Limb (tissue), 2 donors: ENCODE data around the gene ZSCAN20.

Source experiments
- DNase-seq, 2 donors: peaks; one replicate each; pipeline ENCODE4 v3.0.0-alpha.2; 2016; ENCODE audit errors: extremely low spot score in 2 of 2

ZSCAN20 gene

DNA sequence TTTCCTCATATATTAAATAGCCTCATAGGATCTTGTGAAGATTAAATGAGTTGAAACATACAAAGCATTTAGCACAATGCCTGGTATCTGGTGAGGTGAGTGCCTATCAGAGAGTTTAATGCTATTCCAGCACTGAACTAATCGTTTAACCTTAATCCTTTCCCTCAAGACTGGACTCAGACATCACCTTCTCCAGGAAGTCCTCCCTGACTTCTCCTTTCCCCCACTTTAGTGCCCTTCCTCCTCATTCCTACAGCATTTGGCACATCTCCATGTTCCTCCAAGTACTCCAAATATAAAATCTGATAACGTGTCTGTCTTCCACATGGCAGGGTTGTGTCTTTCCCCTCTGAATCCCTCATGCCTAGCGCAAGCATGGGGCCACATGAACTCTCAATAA lies 59.8 kb downstream of the ZSCAN20 start:
- no peak for DNase-seq

DNA sequence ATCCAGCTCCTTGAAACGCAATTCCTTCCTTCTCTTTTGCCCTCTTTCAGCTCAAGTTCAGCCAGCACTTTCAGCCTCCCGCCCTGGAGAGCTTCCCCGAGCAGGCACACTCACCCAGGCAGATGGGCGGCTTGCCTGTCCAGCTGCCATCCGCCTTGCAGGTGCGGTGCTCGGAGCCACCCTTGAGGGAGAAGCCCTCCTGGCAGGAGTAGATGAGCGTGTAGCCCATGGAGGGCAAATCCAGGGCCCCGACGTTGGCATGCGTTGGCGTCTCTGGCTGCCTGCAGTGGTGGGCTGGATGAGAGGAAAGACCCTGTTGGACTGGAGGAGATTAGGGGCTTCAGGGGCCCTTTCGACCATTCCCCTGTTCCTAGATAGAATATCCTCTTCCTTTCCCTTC lies 60.5 kb downstream of the ZSCAN20 start:
- no peak for DNase-seq

DNA sequence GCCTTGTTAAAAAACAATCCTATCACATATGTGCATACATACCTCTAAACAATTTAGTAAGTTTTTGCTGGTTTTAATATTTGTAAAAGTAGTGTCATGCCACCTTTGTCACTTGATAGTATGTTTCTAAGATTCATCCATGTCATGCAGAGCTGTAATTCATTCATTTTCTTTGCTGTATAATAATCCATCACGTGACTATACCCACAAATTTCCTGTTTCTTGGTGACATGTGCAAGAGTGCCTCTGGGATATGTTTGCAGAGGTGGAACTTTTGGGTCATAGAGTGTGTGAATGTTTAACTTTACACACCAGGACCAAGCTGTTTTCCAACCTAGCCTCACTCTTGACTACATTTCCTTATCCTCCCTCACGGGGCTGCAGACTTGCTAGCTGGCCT lies 62.9 kb downstream of the ZSCAN20 start:
- no peak for DNase-seq

DNA sequence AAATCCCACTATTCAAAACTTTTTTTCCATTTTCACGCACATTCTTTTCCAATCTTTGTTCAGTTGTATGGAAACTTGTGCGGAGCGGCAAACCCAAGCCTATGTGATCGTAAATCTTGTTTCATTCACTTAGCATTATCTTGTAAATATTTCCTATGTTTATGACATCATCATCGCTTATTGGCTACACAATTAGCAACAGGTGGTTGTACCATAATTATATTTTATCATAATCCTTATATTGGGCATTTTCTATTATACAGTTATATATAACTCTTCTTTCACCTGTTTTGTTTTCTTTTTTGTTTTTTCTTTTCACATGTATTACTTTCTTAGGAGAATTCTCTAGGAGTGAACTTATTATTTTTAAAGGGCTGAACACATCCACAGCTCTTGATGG lies 65.4 kb downstream of the ZSCAN20 start:
- DNase-seq: no peak

DNA sequence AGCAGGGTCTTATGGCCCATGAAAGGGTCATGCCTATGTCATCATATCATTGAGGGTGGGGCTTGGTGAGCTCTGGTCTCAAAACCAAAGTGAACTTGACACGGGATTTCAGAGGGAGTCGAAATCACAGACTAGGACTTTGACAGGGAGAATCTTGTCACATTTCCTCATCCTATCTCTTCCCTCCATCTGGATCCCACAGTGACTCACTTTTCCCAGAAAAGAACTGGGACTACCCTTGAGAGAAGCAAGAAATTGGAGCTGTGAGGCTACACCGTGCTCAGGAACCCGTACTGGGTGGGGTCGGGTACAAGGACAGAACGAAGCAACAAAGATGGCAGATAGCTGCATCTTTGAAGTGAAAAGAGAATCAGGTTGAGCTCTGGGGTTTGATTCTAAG lies 69.5 kb downstream of the ZSCAN20 start:
- DNase-seq: no peak
